GM10266 (cell line): ENCODE data around the gene PPP1R1A.

Experiments
- DNase-seq: peaks from one replicate; pipeline ENCODE4 v3.0.0; 2012; ENCODE audit errors: extremely low spot score
- CTCF ChIP-seq: IDR thresholded peaks from 2 replicates; pipeline ENCODE4 v1.5.1; 2012; ENCODE audit warnings: mild to moderate bottlenecking, low read depth; ENCODE audit not compliant: control insufficient read depth, insufficient read depth; ENCODE audit errors: missing control alignments

The PPP1R1A gene

GRCh38 chr12:54593135-54593534 lies 4.7 kb upstream of the PPP1R1A start:
- no peak for DNase-seq
- TF ChIP-seq CTCF = no peak

- no peak for TF ChIP-seq CTCF
- DNase-seq = no peak
Observed at GRCh38 chr12:54592316-54592715, 3.9 kb upstream of the PPP1R1A start.

DNA sequence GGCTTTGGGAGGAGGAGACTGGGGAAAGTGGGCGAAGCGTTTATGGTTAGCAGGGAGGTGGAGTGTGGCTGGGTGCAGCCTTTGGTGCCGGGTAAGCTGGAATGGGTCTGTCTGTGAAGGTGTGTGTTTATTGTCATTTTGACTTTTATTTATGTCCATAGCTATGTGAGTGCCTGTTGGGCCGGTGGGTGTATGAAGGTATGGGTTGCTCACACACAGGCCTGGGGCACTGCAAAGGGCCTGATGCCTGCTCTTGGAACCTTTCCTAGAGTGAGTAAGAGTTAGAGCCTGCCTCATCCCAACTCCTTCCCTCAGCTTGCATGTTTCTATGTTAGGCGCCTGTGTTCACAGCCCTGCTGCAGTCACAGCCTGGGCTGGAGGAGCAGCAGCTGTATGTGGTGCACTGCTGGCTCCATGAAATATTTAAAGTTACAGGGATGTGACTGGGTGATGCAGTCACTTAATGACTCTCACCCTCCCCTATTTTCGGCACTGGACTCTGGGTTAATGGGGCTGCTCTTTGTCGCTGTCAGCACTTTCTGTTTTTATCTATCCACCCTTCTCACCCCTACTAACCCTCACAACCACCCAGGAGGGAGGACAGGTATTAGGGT lies 2.6 kb upstream of the PPP1R1A start:
- no peak for DNase-seq
- TF ChIP-seq CTCF = no peak

- TF ChIP-seq CTCF = no peak
- DNase-seq = no peak
Observed at GRCh38 chr12:54589964-54590363, 1.5 kb upstream of the PPP1R1A start.

DNA sequence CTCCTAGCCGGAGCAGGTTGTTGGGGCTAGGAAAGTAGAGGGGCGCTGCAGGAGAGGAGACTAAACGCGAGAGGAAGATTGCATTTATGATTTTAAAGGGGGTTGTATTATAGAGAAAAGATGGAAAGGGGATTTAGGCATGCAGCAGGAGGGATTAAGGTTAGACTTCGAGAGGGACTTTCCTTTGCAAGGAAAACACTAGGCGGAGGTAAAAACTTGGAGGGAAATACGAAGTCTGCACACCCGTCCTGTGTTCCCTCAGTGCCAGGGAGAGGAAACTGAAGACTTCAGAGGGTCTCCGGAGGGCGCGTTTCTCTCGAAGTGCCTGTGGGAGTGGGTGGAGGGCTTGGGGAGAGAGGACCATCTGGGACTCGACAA lies 420 bp upstream of the PPP1R1A start:
- no peak for DNase-seq
- no peak for TF ChIP-seq CTCF

DNA sequence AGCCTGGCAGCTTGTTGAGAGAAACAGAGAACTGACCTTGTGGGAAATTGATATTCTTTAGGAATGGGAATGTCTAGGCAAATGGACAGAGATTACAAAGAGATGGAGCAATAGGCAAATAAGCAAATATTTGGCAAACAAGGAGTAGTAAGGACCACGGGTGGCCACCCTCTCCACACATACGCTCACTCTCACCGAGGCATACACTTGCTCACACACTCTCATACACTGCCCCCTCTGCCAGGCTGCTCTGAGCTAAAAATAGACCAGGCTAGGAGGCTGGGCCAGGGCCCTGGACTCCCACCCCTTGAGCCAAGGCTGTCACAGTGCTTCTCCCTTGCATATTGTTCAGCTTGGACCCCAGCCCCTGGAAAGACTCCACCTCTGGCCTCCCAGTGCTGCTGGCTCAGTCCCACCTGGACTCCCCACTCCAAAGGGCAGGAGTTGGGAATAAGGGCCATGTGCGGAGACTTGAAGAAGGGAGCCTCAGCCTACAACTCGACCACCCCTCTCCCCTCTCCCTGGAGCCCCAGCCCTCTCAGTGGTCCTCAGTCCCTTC lies 1.1 kb downstream of the PPP1R1A start:
- TF ChIP-seq CTCF = no peak
- no peak for DNase-seq

DNA sequence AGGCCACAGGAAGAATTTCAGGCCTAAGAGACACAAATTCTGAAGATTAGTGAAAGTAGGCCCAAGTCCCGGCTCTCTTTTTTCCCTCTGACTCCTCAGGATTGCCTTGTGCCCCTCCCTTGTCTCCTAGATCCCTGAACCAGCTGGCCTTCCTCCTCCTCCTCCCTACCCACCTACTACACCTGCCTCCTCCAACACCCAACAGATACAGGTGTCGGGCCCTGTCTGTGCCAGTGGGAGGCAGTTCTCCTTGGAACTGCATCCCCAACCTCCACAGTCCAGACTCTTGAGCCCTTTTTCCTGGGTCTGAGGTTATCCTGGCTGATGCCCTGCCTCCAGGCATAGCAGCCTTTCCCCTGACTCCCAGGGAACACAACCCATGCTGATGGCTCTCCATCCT lies 1.8 kb downstream of the PPP1R1A start:
- TF ChIP-seq CTCF = no peak

More for the DNA sequence above, 1.8 kb downstream of the PPP1R1A start:
- no peak for DNase-seq
